ENCODE data around the gene CCDC187. TPM values are rescaled to one million over a fixed set of nuclear protein-coding genes. Genes with fewer than 3 reads are reported as not detected.

CCDC187 gene
- total RNA-seq, 2 donors from 2014 or later, result 1.2 TPM; not detected in 1

GRCh38 chr9:136342181-136343120 is 38.6 kb upstream of the CCDC187 start:
- Histone ChIP-seq H3K9me3 (no peaks in the 10 kb centered on the region), H3K27me3 (replicated peaks; ENCODE audit: insufficient read depth) (no peaks in the 10 kb centered on the region), H3K27ac (peak overlapping the region; percentile 16 to 37), H3K36me3 (peaks cover 0 to 2% of the 10 kb centered on the region in 2 donors), H3K4me1 (replicated peaks) (no peaks in the 10 kb centered on the region), H3K4me3 (peak overlapping the region; percentile 33 to 38)
- 10% methylated on average over 48 of the region's 60 CpGs for WGBS
- intact Hi-C loops (cut with DNase I), result no loop called here
- peak; percentile 82 for DNase-seq (ENCODE audit: low spot score)
- TF ChIP-seq POLR2A (IDR thresholded peaks at IDR 0.05), result no peak
- peak; percentile 76 for TF ChIP-seq POLR2AphosphoS5 (IDR thresholded peaks at IDR 0.05)
- no peak for TF ChIP-seq CTCF (IDR thresholded peaks at IDR 0.05)

- H3K9me3 ChIP-seq, result no peaks in the 10 kb centered on the region
- peak overlapping the region in 1 of 2 donors; percentile 37 for H3K27ac ChIP-seq
- TF ChIP-seq POLR2A (IDR thresholded peaks at IDR 0.05), result no peak
Measured at GRCh38 chr9:136341769-136342168, 37.9 kb upstream of the CCDC187 start.

GRCh38 chr9:136341042-136341655 is 37.3 kb upstream of the CCDC187 start:
- Histone ChIP-seq H3K36me3 (peaks cover 0 to 5% of the 10 kb centered on the region in 2 donors), H3K4me3 (no peak overlapping the region), H3K27me3 (replicated peaks; ENCODE audit: insufficient read depth) (no peaks in the 10 kb centered on the region), H3K4me1 (replicated peaks) (no peaks in the 10 kb centered on the region), H3K9me3 (no peaks in the 10 kb centered on the region), H3K27ac (no peak overlapping the region)
- 84% methylated on average over 10 of the region's 18 CpGs for WGBS
- no peak for DNase-seq (ENCODE audit: low spot score)
- intact Hi-C loops (cut with DNase I), result no loop called here
- TF ChIP-seq CTCF (IDR thresholded peaks at IDR 0.05) (no peak), POLR2A (IDR thresholded peaks at IDR 0.05) (no peak), POLR2AphosphoS5 (IDR thresholded peaks at IDR 0.05) (no peak)

More at GRCh38 chr9:136341769-136342168, 37.9 kb upstream of the CCDC187 start:
- Histone ChIP-seq H3K36me3 (peaks cover 0 to 5% of the 10 kb centered on the region in 2 donors), H3K27me3 (replicated peaks; ENCODE audit: insufficient read depth) (no peaks in the 10 kb centered on the region), H3K4me1 (replicated peaks) (no peaks in the 10 kb centered on the region), H3K4me3 (no peak overlapping the region)
- intact Hi-C loops (cut with DNase I), result no loop called here
- DNase-seq (ENCODE audit: low spot score), result no peak
- WGBS, result 69% methylated on average over 10 of the region's 10 CpGs

- H3K27ac ChIP-seq, result no peak overlapping the region
- H3K27me3 ChIP-seq (replicated peaks; ENCODE audit: insufficient read depth), result no peaks in the 10 kb centered on the region
- DNase-seq (ENCODE audit: low spot score), result no peak
- intact Hi-C loops (cut with DNase I), result no loop called here
- 91% methylated on average over 28 of the region's 28 CpGs for WGBS
- H3K4me1 ChIP-seq (replicated peaks), result no peaks in the 10 kb centered on the region
- no peak overlapping the region for H3K4me3 ChIP-seq
- peaks cover 0 to 5% of the 10 kb centered on the region in 2 donors for H3K36me3 ChIP-seq
- no peak for TF ChIP-seq CTCF (IDR thresholded peaks at IDR 0.05)
- TF ChIP-seq POLR2A (IDR thresholded peaks at IDR 0.05), result no peak
- TF ChIP-seq POLR2AphosphoS5 (IDR thresholded peaks at IDR 0.05), result no peak
- H3K9me3 ChIP-seq, result no peaks in the 10 kb centered on the region
Measured at GRCh38 chr9:136340356-136341041, 36.6 kb upstream of the CCDC187 start.

GRCh38 chr9:136339958-136340310 is 36.0 kb upstream of the CCDC187 start:
- WGBS, result 93% methylated on average over 12 of the region's 12 CpGs
- no peak for TF ChIP-seq CTCF (IDR thresholded peaks at IDR 0.05)
- no peak for TF ChIP-seq POLR2A (IDR thresholded peaks at IDR 0.05)
- TF ChIP-seq POLR2AphosphoS5 (IDR thresholded peaks at IDR 0.05), result no peak
- no peak overlapping the region for H3K4me3 ChIP-seq
- H3K36me3 ChIP-seq, result peaks cover 0 to 5% of the 10 kb centered on the region in 2 donors
- no peaks in the 10 kb centered on the region for H3K4me1 ChIP-seq (replicated peaks)
- intact Hi-C loops (cut with DNase I), result no loop called here
- no peak for DNase-seq (ENCODE audit: low spot score)
- H3K27ac ChIP-seq, result no peak overlapping the region
- no peaks in the 10 kb centered on the region for H3K9me3 ChIP-seq
- H3K27me3 ChIP-seq (replicated peaks; ENCODE audit: insufficient read depth), result no peaks in the 10 kb centered on the region
